Subcutaneous adipose tissue (tissue), 4 donors: ENCODE results near the gene ADAMTS20. TPM values are rescaled to one million over a fixed set of nuclear protein-coding genes. Genes with fewer than 3 reads are reported as not detected.

Source experiments
- total RNA-seq, 4 donors: library from RNA; depleted of rRNA; stranded (reverse); fragments of >200 nt; gene quantifications; one replicate each; pipeline ENCODE4 v1.1.0, GENCODE V29; 2016
- TF ChIP-seq, protein P1 (sequence below): fragments of 450-650 bp; IDR thresholded peaks from one replicate; pipeline ENCODE4 v1.5.1; 2016; ENCODE audit warnings: low read depth, mild to moderate bottlenecking, control low read depth, antibody characterized with exemption, moderate library complexity

The ADAMTS20 gene
- total RNA-seq, 4 donors from 2014 or later: not detected

DNA sequence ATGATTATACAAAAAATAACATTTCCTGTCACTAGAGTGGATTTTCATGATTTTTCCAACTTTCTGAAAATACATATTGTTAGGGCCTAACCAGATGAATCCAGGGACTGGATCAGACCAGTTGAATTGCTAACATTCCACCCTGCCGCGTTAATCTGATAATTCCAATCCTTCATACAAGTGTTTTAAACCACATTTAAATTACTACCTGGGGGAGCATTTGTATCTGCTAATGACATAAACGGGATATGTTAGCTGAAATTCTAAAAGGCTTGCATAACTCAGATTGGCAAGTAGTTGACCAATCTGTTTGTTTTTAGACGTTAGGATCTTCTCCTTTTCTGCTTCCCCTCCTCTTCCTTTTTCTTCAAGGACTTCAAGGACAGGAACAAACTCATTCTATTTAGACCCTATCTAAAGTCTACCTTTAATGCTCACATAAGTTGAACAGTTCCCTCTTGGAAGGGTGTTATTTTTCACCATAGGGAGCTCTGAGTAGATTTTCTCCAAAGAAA is 239.0 kb downstream of the ADAMTS20 start:
- TF ChIP-seq, protein P1, sequence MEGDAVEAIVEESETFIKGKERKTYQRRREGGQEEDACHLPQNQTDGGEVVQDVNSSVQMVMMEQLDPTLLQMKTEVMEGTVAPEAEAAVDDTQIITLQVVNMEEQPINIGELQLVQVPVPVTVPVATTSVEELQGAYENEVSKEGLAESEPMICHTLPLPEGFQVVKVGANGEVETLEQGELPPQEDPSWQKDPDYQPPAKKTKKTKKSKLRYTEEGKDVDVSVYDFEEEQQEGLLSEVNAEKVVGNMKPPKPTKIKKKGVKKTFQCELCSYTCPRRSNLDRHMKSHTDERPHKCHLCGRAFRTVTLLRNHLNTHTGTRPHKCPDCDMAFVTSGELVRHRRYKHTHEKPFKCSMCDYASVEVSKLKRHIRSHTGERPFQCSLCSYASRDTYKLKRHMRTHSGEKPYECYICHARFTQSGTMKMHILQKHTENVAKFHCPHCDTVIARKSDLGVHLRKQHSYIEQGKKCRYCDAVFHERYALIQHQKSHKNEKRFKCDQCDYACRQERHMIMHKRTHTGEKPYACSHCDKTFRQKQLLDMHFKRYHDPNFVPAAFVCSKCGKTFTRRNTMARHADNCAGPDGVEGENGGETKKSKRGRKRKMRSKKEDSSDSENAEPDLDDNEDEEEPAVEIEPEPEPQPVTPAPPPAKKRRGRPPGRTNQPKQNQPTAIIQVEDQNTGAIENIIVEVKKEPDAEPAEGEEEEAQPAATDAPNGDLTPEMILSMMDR: no peak

GRCh38 chr12:43310596-43310995 is 241.4 kb downstream of the ADAMTS20 start:
- TF ChIP-seq, protein P1: no peak

- TF ChIP-seq, protein P1: no peak
Observed at GRCh38 chr12:43309959-43310358, 242.0 kb downstream of the ADAMTS20 start.

DNA sequence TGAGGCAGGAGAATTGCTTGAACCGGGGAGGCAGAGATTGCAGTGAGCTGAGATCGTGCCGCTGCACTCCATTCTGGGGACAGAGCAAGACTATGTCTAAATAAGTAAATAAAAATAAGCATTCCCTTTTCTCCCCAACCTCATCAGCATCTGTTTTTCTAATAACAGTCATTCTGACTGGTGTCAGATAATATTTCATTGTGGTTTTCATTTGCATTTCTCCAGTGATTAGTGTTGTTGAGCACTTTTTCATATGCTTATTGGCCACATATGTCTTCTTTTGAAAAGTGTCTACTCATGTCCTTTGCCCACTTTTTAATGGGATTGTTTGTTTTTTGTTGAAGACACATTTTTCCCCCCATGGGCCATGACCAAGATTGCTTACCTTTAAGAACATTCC is 243.2 kb downstream of the ADAMTS20 start:
- TF ChIP-seq, protein P1: no peak

GRCh38 chr12:43307126-43307525 is 244.9 kb downstream of the ADAMTS20 start:
- TF ChIP-seq, protein P1: no peak

DNA sequence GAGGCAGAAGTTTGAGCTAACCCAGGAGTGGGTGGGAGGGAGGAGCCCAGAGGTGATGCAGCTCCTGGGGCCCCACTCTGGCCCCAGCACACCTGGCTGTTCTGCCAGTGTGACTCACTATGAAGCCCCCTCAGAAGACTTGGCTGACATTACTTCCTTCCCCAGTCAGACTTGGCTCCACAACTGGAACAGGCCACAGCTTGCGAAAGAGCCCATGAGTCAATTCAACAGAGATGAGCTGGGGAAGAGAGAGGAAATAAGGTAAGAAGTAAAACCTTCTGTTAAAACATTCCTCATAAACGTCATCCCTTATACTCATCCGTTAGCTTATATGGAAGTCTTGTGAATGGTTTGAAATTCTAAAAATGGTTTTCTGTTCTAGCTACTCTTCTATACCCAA is 245.9 kb downstream of the ADAMTS20 start:
- TF ChIP-seq, protein P1: no peak

GRCh38 chr12:43305065-43305464 is 246.9 kb downstream of the ADAMTS20 start:
- TF ChIP-seq, protein P1: no peak

Other genes starting within 250 kb of the ADAMTS20 start
- gene PUS7L, start 206.6 kb upstream of the ADAMTS20 start, total RNA-seq: 10 to 100 TPM in 3 of 4 donors, 1 to 10 TPM in 1; 7.9 to 13.0 (median 11.7) TPM
- 10 to 100 TPM; 32.8 to 57.3 (median 44.0) TPM for gene IRAK4, start 206.7 kb upstream of the ADAMTS20 start, total RNA-seq